Measurements from ENCODE around the gene KLC4. TPM values are rescaled to one million over a fixed set of nuclear protein-coding genes. Genes with fewer than 3 reads are reported as not detected.

The KLC4 gene
- total RNA-seq, 2 experiments from 2014 or later = 15.1 to 16.4 TPM

GRCh38 chr6:43120944-43121913 is 61.8 kb downstream of the KLC4 start:
- no peak overlapping the region for H3K27ac Mint-ChIP-seq
- no peak overlapping the region for H3K4me3 Mint-ChIP-seq
- peaks cover 7% of the 10 kb centered on the region for H3K27me3 Mint-ChIP-seq
- no peak for ATAC-seq
- no peaks in the 10 kb centered on the region for H3K36me3 Mint-ChIP-seq
- no peak for DNase-seq
- H3K4me1 Mint-ChIP-seq = no peaks in the 10 kb centered on the region
- H3K9me3 Mint-ChIP-seq (ENCODE audit: low read depth) = no peaks in the 10 kb centered on the region
- CTCF ChIA-PET = no interaction called here

- Mint-ChIP-seq H3K4me3 (no peak overlapping the region), H3K9me3 (ENCODE audit: low read depth) (no peaks in the 10 kb centered on the region), H3K4me1 (no peaks in the 10 kb centered on the region), H3K36me3 (no peaks in the 10 kb centered on the region), H3K27me3 (peaks cover 7% of the 10 kb centered on the region), H3K27ac (no peak overlapping the region)
- ATAC-seq = no peak
- DNase-seq = no peak
- CTCF ChIA-PET = no interaction called here
Observed at GRCh38 chr6:43122146-43122545, 62.7 kb downstream of the KLC4 start.

GRCh38 chr6:43123461-43124314 is 64.3 kb downstream of the KLC4 start:
- H3K4me1 Mint-ChIP-seq = no peaks in the 10 kb centered on the region
- ATAC-seq (no peak), DNase-seq (no peak)
- H3K36me3 Mint-ChIP-seq = no peaks in the 10 kb centered on the region
- no peaks in the 10 kb centered on the region for H3K9me3 Mint-ChIP-seq (ENCODE audit: low read depth)
- no peak overlapping the region for H3K27ac Mint-ChIP-seq
- H3K4me3 Mint-ChIP-seq = no peak overlapping the region
- H3K27me3 Mint-ChIP-seq = peaks cover 7% of the 10 kb centered on the region
- CTCF ChIA-PET = interaction anchor here (0.7 to 1.4 kb wide), 2 partner anchors 14 to 225 kb away, joined by 3 read pairs; no protein-coding TSS in a partner anchor

- no peaks in the 10 kb centered on the region for H3K36me3 Mint-ChIP-seq
- H3K4me3 Mint-ChIP-seq = no peak overlapping the region
- H3K4me1 Mint-ChIP-seq = no peaks in the 10 kb centered on the region
Observed at GRCh38 chr6:43124481-43124880, 65.0 kb downstream of the KLC4 start.

More at GRCh38 chr6:43124481-43124880, 65.0 kb downstream of the KLC4 start:
- Mint-ChIP-seq H3K27ac (no peak overlapping the region), H3K27me3 (peaks cover 7% of the 10 kb centered on the region), H3K9me3 (ENCODE audit: low read depth) (no peaks in the 10 kb centered on the region)
- DNase-seq = no peak
- no peak for ATAC-seq
- CTCF ChIA-PET = interaction anchor here (0.7 to 1.6 kb wide), 3 partner anchors 15 to 226 kb away, joined by 3 to 6 read pairs (median 3); no protein-coding TSS in a partner anchor

Other genes with a start within 250 kb of the KLC4 start
- gene RPL7L1, start 180.0 kb upstream of the KLC4 start, total RNA-seq = 100 to 1,000 TPM in 1 of 2 experiments, 10 to 100 TPM in 1; 73.5 to 105 TPM
- gene PTCRA, start 143.6 kb upstream of the KLC4 start, total RNA-seq = not detected
- gene CNPY3, start 130.2 kb upstream of the KLC4 start, total RNA-seq = 10 to 100 TPM; 44.1 to 56.4 TPM
- gene GNMT, start 98.9 kb upstream of the KLC4 start, total RNA-seq = under 1 TPM; 0.26 to 0.70 TPM
- 10 to 100 TPM; 24.7 to 26.3 TPM for gene PEX6, start 80.5 kb upstream of the KLC4 start, total RNA-seq
- 10 to 100 TPM; 53.0 to 58.4 TPM for gene PPP2R5D, start 75.1 kb upstream of the KLC4 start, total RNA-seq
- gene MEA1, start 45.7 kb upstream of the KLC4 start, total RNA-seq = 10 to 100 TPM; 61.8 to 75.2 TPM
- gene KLHDC3, start 45.4 kb upstream of the KLC4 start, total RNA-seq = 10 to 100 TPM; 62.6 to 75.1 TPM
- gene RRP36, start 38.0 kb upstream of the KLC4 start, total RNA-seq = 10 to 100 TPM; 60.9 to 71.8 TPM
- 10 to 100 TPM; 10.4 to 12.0 TPM for gene CUL7, start 5.8 kb upstream of the KLC4 start, total RNA-seq
- 10 to 100 TPM; 64.2 to 71.0 TPM for gene MRPL2, start 197 bp upstream of the KLC4 start, total RNA-seq
- under 1 TPM; 0.33 to 0.85 TPM for gene PTK7, start 16.7 kb downstream of the KLC4 start, total RNA-seq
- gene SRF, start 111.6 kb downstream of the KLC4 start, total RNA-seq = 10 to 100 TPM; 45.0 to 53.2 TPM
- gene CUL9, start 122.6 kb downstream of the KLC4 start, total RNA-seq = 10 to 100 TPM; 49.9 to 71.3 TPM
- 10 to 100 TPM; 54.0 to 60.0 TPM for gene DNPH1, start 169.8 kb downstream of the KLC4 start, total RNA-seq
- gene TTBK1, start 183.8 kb downstream of the KLC4 start, total RNA-seq = under 1 TPM; 0.20 to 0.80 TPM
- not detected for gene SLC22A7, start 238.6 kb downstream of the KLC4 start, total RNA-seq
- under 1 TPM; 0.50 to 0.66 TPM for gene CRIP3, start 249.2 kb downstream of the KLC4 start, total RNA-seq

Data from activated CD8-positive, alpha-beta memory T cell treated with anti-CD3 and anti-CD28 coated beads, Interleukin-2, amount 10 ng/mL, durations not matched to agents 7 days and 5 days (primary cell).